ENCODE results near the gene RAB36. TPM values are rescaled to one million over a fixed set of nuclear protein-coding genes. Genes with fewer than 3 reads are reported as not detected.

RAB36 gene
- total and polyA plus RNA-seq, 2 donors (not counting 1 experiment from before 2014, with no cell fraction given), result 1.1 to 3.3 TPM

DNA sequence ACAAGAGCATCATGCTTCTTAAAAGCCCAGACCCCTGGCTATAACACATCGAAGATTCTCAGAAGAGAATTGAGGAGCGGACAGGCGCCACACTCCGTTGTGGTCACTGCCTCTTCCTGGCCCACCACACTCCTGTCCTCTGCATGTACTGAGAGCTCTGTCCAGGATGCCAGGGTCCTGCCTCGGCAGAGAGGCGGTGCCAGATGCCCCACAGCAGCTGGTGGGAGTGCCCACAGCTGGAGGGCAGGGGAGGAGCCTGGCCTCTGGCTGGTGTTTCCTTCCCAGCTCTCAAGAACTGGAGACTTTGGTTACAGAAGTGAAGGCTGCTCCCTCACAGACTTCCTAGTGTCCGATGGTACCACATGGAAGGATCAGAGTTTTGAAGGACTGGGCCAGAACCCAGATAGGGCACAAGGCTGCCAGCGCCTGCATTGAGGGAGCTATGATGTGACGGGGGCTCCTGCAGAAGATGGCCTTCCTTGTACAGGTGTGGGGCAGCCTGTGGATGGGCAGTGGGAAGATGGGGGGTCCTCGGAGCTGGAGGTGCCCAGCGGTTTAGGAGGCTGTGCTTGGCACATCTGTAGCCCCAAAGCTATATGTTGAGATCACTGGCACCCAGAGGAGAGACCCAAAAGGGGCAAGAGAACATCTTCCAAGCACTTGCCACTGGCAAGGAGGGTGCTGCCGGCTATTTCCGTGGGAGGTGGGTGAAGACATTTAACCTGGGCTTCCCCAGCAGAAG is 22.9 kb upstream of the RAB36 start:
- peaks cover 5 to 12% of the 10 kb centered on the region in 2 donors for H3K4me1 ChIP-seq (ENCODE audit: control insufficient read depth in 2 of 2, insufficient read depth in 2 of 2, low read length in 2 of 2)
- Mint-ChIP-seq H3K4me1 (peaks cover 14% of the 10 kb centered on the region), H3K9me3 (ENCODE audit: insufficient read depth) (no peaks in the 10 kb centered on the region), H3K27me3 (no peaks in the 10 kb centered on the region), H3K4me3 (no peak overlapping the region), H3K27ac (no peak overlapping the region)
- H3K9me3 ChIP-seq (ENCODE audit: control extremely low read depth in 1 of 3, control insufficient read depth in 2 of 3, insufficient read depth in 1 of 3, low read length in 2 of 3), result no peaks in the 10 kb centered on the region
- H2AFZ ChIP-seq (ENCODE audit: insufficient read depth, low read depth, low read length, poor library complexity, severe bottlenecking), result no peak overlapping the region
- CTCF ChIA-PET, result interaction anchor here (0.8 to 6.7 kb wide), 2 partner anchors 52 to 164 kb away, joined by 3 to 84 read pairs; no protein-coding TSS in a partner anchor
- TF ChIP-seq CTCF (IDR thresholded peaks at IDR 0.05), result no peak
- TF ChIP-seq EZH2 (IDR thresholded peaks at IDR 0.05; ENCODE audit: borderline replicate concordance, insufficient read depth, low read depth, low read length, poor library complexity, severe bottlenecking), result no peak
- H3K27ac ChIP-seq (ENCODE audit: low read length in 2 of 2), result no peak overlapping the region
- H3K9ac ChIP-seq (ENCODE audit: low read length), result no peak overlapping the region
- no peak for ATAC-seq (ENCODE audit: low read depth)
- no peak for DNase-seq
- no peak overlapping the region for H3K4me2 ChIP-seq (replicated peaks; ENCODE audit: low read depth, low read length, poor library complexity, severe bottlenecking)
- POLR2A ChIA-PET, result no interaction called here
- no peaks in the 10 kb centered on the region for H4K20me1 ChIP-seq (ENCODE audit: control insufficient read depth, insufficient read depth, low read length, poor library complexity, severe bottlenecking)
- 82% methylated on average over 13 of the region's 13 CpGs for WGBS (ENCODE audit: insufficient coverage)
- intact Hi-C loops (cut with micrococcal nuclease), result no loop called here
- no peaks in the 10 kb centered on the region for H3K27me3 ChIP-seq (replicated peaks in 1 of 4; ENCODE audit: control extremely low read depth in 1 of 4, control insufficient read depth in 3 of 4, insufficient read depth in 4 of 4, low read length in 3 of 4)
- H3K36me3 ChIP-seq (replicated peaks in 1 of 2; ENCODE audit: control extremely low read depth in 1 of 2, control insufficient read depth in 1 of 2, extremely low read depth in 1 of 2, insufficient read depth in 2 of 2, low read length in 1 of 2), result no peaks in the 10 kb centered on the region
- no peaks in the 10 kb centered on the region for H3K79me2 ChIP-seq (ENCODE audit: control insufficient read depth, insufficient read depth, low read length)
- H3K4me3 ChIP-seq (ENCODE audit: control extremely low read depth in 1 of 5, extremely low read depth in 1 of 5, insufficient read depth in 1 of 5, low read depth in 2 of 5, low read length in 4 of 5), result no peak overlapping the region

All from B cell (primary cell).